CD4-positive, alpha-beta T cell treated with Interleukin-6 for 4 hours (primary cell): Measurements from ENCODE around the gene SNAPIN.

Experiments used
- DNase-seq: peaks from one replicate; pipeline ENCODE4 v3.0.0-alpha.2; 2020; ENCODE audit warnings: mixed read lengths

SNAPIN gene

DNA sequence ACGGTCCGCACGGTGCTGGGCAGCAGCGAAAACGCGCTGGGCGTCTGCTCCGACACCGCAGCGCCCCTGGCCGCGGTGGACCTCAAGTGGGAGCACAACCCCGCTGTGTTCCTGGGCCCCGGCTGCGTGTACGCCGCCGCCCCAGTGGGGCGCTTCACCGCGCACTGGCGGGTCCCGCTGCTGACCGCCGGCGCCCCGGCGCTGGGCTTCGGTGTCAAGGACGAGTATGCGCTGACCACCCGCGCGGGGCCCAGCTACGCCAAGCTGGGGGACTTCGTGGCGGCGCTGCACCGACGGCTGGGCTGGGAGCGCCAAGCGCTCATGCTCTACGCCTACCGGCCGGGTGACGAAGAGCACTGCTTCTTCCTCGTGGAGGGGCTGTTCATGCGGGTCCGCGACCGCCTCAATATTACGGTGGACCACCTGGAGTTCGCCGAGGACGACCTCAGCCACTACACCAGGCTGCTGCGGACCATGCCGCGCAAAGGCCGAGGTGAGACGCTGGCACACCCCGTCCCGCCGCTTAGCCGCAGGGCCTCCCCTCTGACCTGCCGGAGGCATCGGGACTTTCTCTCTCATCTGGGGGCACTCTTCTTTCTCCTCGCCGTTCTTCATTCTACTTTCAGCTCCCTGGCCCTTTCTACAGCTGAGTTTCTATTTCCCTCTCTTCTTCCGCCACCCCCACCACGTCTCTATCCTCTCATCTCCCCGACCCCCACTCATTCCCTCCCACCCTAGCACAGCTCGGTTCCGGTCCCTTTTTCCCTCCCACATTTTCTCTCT lies 21.0 kb downstream of the SNAPIN start:
- peak; percentile 33 for DNase-seq

DNA sequence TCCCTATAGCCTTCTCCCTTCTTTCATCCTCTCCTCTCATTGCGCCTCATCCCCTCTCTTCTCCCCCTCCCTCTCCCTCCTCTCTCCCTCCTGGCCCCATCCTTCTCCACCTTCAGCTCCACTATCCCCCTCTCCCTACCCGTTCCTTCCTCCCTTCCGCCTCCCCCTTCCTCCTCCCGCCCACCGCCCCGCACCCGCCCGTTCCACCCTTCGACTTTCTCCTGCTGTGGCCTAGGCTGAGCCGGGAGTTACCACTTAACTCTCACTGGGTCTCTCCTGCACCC lies 21.6 kb downstream of the SNAPIN start:
- no peak for DNase-seq

DNA sequence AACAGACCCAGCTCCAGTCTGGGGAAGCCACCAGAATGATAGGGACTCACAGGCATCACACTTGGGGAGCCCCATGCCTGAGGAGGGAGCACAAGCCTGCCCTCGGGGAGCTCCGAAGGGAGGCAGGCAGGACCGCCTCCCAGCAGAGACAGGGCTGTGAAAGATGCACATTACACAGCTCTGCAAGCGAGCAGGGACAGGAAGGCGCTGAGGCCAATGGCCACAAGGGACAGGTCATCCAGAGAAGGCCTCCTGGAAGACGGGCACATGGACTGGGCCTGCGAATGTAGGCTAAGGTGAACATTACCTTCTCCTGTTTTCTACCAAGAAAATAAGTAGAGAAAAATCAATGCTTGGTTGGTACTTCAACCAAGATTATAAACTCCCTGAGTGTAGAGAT lies 24.2 kb downstream of the SNAPIN start:
- no peak for DNase-seq

GRCh38 chr1:153683854-153684253 lies 25.4 kb downstream of the SNAPIN start:
- no peak for DNase-seq

DNA sequence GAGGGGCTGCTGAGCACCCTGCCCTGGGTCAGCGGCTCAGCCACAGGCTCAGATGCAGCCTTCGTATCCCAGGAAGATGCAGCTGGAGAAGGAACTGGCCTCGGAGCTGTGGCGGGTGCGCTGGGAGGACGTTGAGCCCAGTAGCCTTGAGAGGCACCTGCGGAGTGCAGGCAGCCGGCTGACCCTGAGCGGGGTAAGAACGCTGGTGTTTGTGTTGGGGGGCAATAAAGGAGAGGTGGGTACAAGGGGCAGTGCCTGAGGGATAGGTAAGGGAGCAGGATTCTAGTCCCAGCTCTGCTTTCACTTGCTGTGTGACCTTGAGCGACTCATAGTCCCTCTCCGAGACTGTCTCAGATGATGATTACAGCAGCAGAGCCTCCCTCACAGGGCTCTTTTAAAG lies 26.4 kb downstream of the SNAPIN start:
- DNase-seq: no peak

DNA sequence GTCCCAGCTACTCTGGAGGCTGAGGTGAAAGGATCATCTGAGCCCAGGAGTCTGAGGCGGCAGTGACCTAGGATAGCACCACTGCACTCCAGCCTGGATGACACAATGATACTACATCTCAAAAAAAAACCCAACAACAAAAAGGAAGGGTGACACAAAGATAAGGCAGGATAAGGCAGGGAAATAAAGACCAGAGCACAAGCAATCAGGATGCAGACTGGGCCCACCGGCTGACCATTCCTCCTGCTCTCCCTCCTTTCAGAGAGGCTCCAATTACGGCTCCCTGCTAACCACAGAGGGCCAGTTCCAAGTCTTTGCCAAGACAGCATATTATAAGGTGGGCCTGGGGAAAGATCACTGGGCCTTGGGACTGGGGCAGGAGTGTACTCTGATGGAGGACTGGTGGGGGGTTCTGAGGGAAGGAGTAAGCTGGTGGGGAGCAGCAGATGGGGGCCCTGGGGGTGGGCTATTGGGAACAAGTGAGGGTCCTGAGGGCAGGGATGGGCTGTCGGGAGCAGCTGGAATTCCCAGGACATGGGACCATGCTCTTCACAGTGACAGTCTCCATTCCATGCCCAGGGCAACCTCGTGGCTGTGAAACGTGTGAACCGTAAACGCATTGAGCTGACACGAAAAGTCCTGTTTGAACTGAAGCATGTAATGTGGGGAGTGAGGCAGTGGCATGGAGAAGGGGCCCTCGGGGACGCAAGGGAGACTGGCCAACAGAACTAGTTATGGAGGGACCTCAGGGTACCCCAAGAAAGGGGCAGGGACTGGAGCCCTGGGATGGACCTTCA lies 27.2 kb downstream of the SNAPIN start:
- no peak for DNase-seq

DNA sequence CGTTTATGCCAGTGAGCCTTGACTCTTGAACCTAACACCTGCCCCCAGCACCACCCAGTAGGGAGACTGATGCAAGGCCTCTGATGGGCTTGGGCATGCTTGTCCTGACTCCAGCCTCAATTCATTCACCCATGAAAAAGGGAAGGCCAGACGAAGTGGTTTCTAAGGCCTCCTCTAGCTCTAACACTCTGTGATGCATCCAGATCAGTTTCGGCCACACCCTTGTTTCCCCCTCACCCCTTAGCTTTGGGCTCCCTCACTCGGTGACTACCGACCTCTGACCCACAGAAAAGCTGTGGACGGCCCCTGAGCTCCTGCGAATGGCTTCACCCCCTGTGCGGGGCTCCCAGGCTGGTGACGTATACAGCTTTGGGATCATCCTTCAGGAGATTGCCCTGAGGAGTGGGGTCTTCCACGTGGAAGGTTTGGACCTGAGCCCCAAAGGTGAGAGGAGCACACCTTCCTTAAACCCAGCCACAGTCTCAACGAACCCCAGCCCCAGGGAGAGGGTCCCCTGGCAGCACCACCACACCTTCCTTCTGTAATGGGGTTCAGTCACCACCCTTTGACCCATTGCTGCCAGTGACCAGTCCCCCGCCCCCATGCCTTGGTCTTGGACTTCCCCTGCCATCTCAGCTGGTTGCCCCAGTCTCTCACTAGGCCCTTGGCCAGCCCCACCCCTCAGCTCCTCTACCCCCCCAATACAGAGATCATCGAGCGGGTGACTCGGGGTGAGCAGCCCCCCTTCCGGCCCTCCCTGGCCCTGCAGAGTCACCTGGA lies 29.0 kb downstream of the SNAPIN start:
- DNase-seq: no peak

GRCh38 chr1:153688276-153688675 lies 29.8 kb downstream of the SNAPIN start:
- no peak for DNase-seq

- DNase-seq: no peak
Measured at GRCh38 chr1:153688736-153689328, 30.3 kb downstream of the SNAPIN start.

- DNase-seq: no peak
Measured at GRCh38 chr1:153693466-153693865, 35.0 kb downstream of the SNAPIN start.

GRCh38 chr1:153696741-153697140 lies 38.2 kb downstream of the SNAPIN start:
- no peak for DNase-seq

- DNase-seq: no peak
Measured at GRCh38 chr1:153697191-153698019, 38.9 kb downstream of the SNAPIN start.

DNA sequence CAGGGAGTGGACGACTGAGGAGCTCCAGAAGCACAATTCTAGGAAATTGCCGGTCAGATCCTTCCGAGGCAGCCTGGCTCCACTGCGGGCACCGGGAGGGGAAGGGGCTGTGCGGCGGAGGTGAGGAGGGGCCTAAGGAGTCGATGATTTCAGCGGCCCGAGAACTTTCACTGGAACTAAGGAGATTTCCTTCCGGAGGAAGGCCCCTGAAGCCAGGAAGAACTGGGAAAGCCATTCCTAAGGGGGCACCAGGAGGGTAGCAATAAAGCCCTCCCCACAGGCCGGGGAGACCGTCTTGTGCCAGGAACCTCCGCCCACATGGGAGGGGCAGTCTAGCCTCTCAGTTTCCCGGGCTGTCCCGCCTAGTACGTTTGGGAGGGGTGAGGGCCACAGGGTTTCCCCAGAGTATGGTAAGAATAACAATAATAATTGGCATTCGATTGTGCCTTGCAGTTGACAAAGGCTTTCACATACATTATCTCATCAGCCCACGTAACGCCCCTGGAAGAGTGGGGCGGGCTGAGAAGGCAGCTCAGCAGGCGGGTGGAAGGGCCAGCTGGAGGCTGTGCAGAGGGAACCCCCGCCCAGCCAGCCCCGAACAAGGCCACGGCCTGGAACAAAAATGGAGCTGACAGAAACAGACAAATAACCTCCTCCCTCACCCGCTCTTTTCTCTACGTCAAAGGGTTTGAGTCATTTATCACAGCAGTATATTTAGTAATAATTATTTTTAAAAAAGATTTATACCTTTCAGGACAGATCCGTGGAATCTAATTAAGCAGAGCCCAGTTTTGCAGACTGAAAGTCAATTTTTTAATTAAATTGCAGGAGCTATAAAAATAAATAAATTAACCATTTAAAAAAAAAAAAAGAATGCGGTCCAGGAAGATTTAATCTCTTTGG lies 39.8 kb downstream of the SNAPIN start:
- DNase-seq: no peak

DNA sequence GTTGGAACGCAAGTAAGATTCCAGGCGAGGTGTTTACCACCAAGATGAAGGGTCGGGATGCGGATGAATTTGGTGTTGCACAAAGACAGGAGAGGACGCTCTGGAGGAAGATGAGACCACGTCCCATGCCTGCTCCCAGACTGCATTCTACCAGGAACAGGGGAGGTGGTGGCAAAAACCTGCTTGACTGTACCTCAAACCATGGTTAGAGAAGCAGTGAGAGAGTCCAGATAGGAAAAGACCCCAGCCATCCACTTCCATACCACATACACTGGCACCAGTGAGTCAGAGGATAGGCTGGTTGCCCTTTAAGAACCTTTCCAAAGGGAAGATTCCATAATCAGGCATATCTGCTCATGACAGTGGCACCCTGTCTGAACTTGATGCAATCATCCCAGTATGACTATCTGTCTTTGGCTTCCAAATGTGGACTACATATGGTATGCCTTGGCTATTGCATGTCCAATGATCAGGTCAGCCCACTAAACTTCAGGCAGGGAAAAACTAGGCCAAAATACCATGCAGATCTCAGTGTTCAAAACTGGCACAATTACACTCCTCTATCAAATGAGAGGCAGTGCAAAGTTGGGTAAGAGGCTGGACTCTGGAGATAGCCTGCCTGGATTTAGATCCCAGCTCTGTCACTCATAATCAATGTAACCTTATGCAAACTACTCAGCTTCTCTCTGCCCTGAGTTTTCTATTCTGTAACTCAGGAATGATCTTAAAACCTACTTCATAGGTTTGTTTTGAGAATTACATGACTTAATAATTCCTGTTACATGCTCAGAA lies 40.6 kb downstream of the SNAPIN start:
- DNase-seq: no peak

GRCh38 chr1:153699768-153700167 lies 41.3 kb downstream of the SNAPIN start:
- DNase-seq: no peak

- DNase-seq: no peak
Measured at GRCh38 chr1:153705484-153705883, 47.0 kb downstream of the SNAPIN start.

- DNase-seq: no peak
Measured at GRCh38 chr1:153711026-153711425, 52.5 kb downstream of the SNAPIN start.
